Measurements from ENCODE around the gene ESM1.

DNA sequence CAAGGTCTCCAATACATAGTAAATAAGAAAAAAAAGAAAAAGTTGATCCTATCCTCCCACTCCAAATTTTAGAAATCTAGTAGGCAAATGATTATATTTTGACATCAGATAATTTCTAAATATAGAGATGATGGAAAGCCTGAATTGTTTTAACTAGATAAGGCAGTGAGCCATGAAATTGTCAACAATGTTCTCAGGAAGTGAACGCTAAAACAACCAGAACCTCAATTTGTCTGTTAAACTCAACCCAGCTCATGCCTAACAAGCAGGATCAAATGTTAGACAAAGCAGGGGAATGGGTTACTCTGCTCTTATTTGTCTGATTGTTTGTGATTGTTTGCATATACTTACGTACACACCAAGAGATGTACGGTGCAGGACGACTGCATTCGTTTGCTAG, 49.2 kb downstream of the ESM1 start:
- TF ChIP-seq POLR2AphosphoS5 (IDR thresholded peaks at IDR 0.05) (no peak), EP300 (IDR thresholded peaks at IDR 0.05) (no peak), POLR2A (IDR thresholded peaks at IDR 0.05; ENCODE audit: low read depth) (no peak)
- TF ChIP-seq, protein P1, sequence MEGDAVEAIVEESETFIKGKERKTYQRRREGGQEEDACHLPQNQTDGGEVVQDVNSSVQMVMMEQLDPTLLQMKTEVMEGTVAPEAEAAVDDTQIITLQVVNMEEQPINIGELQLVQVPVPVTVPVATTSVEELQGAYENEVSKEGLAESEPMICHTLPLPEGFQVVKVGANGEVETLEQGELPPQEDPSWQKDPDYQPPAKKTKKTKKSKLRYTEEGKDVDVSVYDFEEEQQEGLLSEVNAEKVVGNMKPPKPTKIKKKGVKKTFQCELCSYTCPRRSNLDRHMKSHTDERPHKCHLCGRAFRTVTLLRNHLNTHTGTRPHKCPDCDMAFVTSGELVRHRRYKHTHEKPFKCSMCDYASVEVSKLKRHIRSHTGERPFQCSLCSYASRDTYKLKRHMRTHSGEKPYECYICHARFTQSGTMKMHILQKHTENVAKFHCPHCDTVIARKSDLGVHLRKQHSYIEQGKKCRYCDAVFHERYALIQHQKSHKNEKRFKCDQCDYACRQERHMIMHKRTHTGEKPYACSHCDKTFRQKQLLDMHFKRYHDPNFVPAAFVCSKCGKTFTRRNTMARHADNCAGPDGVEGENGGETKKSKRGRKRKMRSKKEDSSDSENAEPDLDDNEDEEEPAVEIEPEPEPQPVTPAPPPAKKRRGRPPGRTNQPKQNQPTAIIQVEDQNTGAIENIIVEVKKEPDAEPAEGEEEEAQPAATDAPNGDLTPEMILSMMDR (IDR thresholded peaks at IDR 0.05) = no peak

Measured in esophagus muscularis mucosa (tissue), 4 donors.